NCI-H82 (cell line): Measurements from ENCODE around the gene PRDM2.
A peak's percentile ranks its signal among the peaks of the same experiment; 100 is the strongest.

Experiments used
- DNase-seq: peaks from one replicate; lab custom pipeline; 2025; lab: John Stamatoyannopoulos, UW

PRDM2 gene

GRCh38 chr1:13814131-13814530, 114.1 kb downstream of the PRDM2 start:
- no peak for DNase-seq

- DNase-seq, result no peak
Observed at GRCh38 chr1:13816016-13816760, 116.2 kb downstream of the PRDM2 start.

- DNase-seq, result no peak
Observed at GRCh38 chr1:13817906-13818305, 117.9 kb downstream of the PRDM2 start.

- no peak for DNase-seq
Observed at GRCh38 chr1:13818926-13819325, 118.9 kb downstream of the PRDM2 start.

GRCh38 chr1:13819642-13820041, 119.7 kb downstream of the PRDM2 start:
- DNase-seq, result peak; percentile 54

- DNase-seq, result no peak
Observed at GRCh38 chr1:13820055-13820454, 120.1 kb downstream of the PRDM2 start.

GRCh38 chr1:13820456-13820855, 120.5 kb downstream of the PRDM2 start:
- DNase-seq, result no peak

- no peak for DNase-seq
Observed at GRCh38 chr1:13823126-13823880, 123.3 kb downstream of the PRDM2 start.

GRCh38 chr1:13823936-13824335, 123.9 kb downstream of the PRDM2 start:
- no peak for DNase-seq

GRCh38 chr1:13824626-13825025, 124.6 kb downstream of the PRDM2 start:
- no peak for DNase-seq

- peak; percentile 35 for DNase-seq
Observed at GRCh38 chr1:13825033-13825432, 125.0 kb downstream of the PRDM2 start.

GRCh38 chr1:13826009-13826408, 126.0 kb downstream of the PRDM2 start:
- DNase-seq, result no peak

GRCh38 chr1:13826591-13826990, 126.6 kb downstream of the PRDM2 start:
- no peak for DNase-seq

GRCh38 chr1:13828454-13829151, 128.6 kb downstream of the PRDM2 start:
- DNase-seq, result peak; percentile 57

- DNase-seq, result no peak
Observed at GRCh38 chr1:13829152-13829769, 129.3 kb downstream of the PRDM2 start.

- no peak for DNase-seq
Observed at GRCh38 chr1:13830170-13830569, 130.2 kb downstream of the PRDM2 start.

- DNase-seq, result no peak
Observed at GRCh38 chr1:13830616-13831280, 130.8 kb downstream of the PRDM2 start.

GRCh38 chr1:13832100-13832499, 132.1 kb downstream of the PRDM2 start:
- no peak for DNase-seq

- no peak for DNase-seq
Observed at GRCh38 chr1:13832536-13832935, 132.5 kb downstream of the PRDM2 start.

GRCh38 chr1:13836136-13836535, 136.1 kb downstream of the PRDM2 start:
- DNase-seq, result no peak

- DNase-seq, result no peak
Observed at GRCh38 chr1:13836631-13837030, 136.6 kb downstream of the PRDM2 start.

- DNase-seq, result no peak
Observed at GRCh38 chr1:13838236-13838635, 138.2 kb downstream of the PRDM2 start.
